ENCODE results near the gene IQUB. TPM values are rescaled to one million over a fixed set of nuclear protein-coding genes. Genes with fewer than 3 reads are reported as not detected.
"Not testable (repeated sequence)": the region's sequence is repeated elsewhere in the genome, so short reads cannot be mapped to it uniquely, and the experiment has no call there.

The IQUB gene
- total RNA-seq, 2 experiments from 2014 or later = 0.07 TPM; not detected in 1

GRCh38 chr7:123407951-123408350 lies 126.4 kb downstream of the IQUB start:
- DNase-seq; CTCF ChIA-PET; H3K27ac Mint-ChIP-seq; H3K4me3 Mint-ChIP-seq; H3K4me1 Mint-ChIP-seq; H3K36me3 Mint-ChIP-seq; H3K9me3 Mint-ChIP-seq (ENCODE audit: low read depth); ATAC-seq; H3K27me3 Mint-ChIP-seq: not testable (repeated sequence)

Other genes starting within 250 kb of the IQUB start
- 10 to 100 TPM; 39.7 to 49.7 TPM for gene NDUFA5, start 23.2 kb upstream of the IQUB start, total RNA-seq
- gene ASB15, start 67.2 kb upstream of the IQUB start, total RNA-seq = not detected
- gene LMOD2, start 121.3 kb upstream of the IQUB start, total RNA-seq = not detected
- gene WASL, start 214.4 kb upstream of the IQUB start, total RNA-seq = 1 to 10 TPM; 7.6 to 7.8 TPM